ENCODE results near the gene ABL1.
A peak's percentile ranks its signal among the peaks of the same experiment; 100 is the strongest.
"Not testable (repeated sequence)": the region's sequence is repeated elsewhere in the genome, so short reads cannot be mapped to it uniquely, and the experiment has no call there.

The ABL1 gene

DNA sequence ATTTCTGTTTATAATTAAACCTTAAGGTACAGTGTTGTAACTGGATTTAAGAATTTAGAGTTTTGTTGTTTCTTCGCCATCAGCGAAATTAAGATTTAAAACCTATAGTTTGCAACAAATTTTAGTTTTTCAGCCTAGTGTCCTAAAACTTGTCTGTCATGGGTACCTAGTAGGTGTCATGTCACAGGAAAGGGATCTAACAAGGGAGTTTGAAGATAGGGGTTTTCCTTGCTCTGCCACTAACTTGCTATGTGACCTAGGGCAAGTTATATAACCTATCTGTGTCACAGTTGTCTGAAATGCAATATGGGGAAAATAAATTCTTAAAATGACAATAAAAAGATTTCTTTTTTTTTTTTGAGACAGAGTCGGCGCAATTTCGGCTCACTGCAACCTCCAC is 9.2 kb upstream of the ABL1 start:
- DNase-seq: no peak

DNA sequence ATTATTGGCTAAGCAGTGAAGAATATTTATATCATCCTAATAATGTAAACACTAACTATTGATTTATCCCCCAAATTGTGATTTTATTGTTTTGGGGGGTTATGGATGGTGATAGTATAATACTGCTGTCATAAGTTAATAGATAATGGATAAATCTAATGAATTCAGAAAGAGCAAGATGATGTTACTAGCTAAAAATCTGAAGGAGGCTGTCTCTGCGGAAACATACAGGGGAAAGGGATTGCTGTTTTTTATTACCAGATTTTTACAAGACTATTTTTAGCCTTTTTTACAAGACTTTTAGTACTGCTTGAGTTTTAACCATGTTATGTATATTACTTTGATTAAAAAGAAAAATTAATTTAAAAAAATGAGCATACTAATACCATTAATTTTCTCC is 5.3 kb upstream of the ABL1 start:
- DNase-seq: peak; percentile 42

DNA sequence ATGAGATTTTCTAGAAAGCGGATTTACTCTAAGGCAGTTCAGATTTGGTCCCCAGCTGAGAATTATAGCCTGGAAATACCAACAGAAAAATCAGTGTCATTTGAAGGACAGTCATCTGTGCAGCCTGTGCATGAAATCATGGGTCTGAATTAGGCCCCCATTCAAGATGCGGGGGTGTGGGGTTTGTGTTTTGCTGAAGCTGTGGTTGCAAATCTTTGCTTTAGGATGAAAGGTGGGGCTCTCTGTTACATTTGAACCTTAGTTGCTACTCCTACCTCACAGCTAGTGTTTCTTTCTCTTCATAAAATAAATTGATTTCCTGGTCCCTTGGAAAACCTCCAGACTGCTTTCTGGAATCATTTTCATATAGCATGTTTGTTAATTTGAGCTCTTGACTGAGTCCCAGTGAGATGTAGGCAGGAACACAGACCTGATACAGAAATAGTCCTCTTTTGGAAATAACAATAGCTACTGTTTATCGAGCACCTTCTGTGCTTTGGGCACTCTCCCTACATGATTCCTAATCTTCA is 4.8 kb upstream of the ABL1 start:
- no peak for DNase-seq

DNA sequence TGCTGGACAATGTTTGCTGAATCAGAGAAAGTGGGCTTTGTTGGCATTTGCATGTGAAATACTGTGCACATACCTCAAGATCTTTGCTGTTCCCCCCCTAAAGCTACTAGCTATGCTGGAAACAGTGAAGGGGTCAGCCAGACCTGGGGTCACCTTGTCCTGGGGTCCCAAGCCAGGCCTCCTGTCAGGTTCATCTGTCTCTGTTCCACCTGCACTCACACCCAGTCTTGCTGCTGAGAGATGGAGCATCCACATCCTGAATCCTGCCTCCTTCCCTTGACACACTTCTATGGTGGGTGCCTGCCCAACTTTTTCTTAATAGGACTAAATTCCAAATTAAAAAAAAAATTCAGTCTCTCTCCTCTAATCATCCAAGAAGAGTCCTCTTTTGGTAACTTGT is 4.0 kb upstream of the ABL1 start:
- DNase-seq: no peak

DNA sequence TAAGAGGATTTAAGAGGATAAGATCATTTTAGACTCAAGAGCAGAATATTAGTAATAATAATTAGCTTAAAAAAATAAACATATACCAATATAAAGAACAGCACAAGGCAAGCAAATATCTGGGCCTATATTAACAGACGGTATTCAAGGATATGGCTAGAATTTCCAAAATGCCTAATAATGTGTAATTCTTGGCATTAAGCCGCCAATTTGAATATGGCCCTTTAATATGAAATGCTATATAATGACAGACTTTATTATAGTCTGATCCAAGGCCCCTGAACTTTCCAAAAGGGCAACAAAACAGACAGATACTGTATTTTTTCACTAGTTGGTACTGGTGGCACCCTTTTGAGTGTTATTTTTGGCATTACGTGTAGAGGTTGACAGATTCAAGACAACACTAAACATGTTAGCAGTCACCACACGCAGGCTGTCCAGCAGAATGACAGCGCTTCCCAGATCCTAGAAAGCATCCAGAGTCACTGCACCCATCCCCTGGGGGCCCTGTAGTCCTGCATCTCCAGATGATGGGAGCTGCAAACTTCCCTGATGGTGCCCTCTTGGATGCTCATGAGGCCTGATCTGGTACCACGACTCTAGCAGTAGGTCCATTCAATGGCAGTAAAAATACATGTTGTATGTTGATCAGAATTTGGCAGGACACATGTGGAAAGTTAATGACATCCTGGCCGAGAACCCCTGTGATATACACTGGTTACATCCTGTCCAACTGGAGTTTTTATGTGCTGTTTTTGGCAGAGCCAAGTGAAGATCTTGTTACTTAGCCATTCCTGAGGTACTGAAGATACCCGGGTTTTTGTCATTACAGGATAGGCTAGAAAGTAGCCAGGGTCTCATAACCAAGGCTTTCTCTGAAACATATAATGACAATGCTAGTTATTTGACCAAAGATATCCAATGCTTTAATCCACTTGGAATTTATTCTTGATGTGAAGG is 1.7 kb upstream of the ABL1 start:
- no peak for DNase-seq

DNA sequence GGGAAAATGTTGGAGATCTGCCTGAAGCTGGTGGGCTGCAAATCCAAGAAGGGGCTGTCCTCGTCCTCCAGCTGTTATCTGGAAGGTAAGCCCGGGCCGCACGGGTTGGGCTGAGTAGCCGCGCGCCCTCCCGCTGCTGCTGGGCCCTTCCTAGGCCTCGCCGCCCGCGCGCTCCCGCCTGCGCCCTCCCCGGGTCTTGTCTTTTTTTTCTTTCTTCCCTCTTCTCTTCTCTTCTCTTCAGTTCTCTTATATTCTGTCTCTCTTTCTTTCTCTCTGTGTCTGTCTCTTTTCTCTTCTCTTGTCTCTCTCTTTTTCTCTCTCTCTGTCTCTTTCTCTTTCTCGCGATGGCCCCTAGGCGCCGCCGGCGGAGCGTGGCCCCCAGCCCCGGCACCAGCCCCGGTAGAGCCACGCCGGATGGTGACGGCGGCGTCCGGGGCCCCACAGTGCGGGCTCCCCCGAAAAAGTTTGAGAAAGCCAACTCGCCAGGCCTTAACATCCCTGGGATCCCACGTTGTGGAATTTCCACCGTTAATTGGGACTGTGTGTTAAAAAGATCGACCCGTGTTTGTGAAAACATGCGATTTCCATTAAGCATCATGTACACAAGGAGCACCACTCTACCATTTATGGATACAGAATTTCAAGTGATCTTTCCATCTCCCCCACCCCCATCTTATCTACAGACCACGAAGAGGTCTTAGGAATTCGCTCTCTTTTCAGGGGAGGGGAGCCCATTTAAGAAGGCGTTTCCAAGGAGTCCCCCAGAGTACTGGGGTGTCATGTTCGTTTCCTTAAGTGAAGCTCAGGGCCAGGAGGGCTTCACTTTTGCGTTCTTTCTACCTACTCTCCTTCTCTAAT is 616 bp downstream of the ABL1 start:
- no peak for DNase-seq

DNA sequence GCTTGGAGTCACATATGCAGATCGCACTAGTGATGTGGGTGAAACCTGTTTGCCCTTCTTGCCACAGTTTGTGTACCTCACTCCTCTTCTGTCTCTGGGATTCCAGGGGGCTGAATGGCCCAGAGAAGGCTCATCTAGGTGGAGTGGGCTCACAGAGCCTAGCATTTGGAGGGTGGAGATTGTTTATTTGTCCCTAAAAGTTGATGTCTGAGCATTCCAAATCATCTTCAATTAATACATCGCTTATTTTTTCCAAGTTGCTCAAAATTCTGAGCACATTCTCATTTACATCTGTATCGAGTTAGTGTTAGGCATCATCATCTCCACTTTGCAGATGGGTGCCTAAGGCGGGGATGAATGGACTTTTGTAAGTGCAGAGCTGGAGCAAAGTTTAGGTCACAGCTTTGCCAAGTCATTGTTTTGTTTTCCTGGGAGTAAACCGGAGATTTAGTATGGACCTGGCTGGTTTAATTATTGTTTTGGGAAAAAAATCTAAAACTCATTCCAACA is 2.0 kb downstream of the ABL1 start:
- peak; percentile 17 for DNase-seq

DNA sequence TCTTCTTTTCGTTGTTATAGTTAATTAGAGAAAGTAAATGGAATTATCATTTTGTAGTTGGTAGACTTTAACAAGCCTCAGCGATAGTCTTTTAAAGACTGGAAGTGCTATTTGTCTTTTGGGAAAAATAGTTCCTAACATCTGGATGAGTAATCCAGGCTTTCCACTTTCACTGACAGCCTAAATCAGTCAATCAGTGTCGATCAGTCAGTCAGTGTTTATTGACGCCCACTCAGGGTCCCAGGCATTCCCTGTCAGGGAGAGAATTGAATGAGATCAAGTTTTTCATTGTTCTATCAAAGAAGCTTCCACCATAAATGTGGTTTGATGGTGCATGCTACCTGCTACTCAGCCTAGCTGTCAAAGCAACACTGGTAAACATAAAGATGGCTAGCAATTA is 2.6 kb downstream of the ABL1 start:
- no peak for DNase-seq

DNA sequence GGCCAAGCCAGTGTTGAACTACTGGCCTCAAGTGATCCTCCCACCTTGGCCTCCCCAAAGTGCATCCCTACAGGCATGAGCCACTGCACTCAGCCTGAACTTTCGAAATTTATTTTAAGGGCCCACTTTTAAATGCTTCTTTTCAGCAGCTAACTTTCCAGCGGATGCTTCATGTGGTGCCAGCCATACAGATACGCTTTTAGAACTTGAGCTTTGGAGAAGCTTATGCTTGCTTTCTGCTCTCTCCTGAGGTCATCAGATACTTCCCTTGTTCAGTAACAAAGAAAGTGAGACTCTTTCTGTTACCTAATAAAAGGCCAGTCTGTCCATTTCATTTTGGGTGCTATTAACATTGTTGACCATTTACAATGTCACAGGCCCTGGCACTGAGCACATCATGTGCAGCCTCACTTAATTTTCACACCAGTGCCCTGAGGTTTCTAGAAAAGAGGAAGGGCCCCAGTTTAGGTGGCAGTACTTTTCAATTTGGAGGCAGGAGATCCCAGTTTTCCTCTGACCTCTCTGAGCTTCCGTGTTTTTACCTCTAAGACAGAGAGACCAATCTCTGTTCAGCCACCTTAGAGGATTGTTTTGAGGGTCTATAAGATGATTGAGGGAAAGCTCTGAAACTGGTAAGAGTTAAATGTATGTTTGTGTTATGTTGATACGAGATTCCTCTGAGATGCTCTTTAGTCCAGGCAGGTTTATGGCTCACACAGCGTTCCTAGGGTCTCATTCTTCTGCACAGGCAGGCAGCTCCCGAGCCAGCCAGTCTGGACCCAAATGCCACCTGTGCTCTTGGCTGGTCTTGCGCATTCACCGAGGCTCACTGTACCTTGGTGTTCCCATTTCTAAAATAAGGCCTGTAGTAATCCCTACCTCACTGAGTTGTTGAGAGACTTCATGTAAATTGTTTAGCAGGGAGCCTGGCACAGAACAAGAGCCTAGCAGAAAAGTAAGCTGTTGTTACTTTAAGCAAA is 4.4 kb downstream of the ABL1 start:
- DNase-seq: no peak

DNA sequence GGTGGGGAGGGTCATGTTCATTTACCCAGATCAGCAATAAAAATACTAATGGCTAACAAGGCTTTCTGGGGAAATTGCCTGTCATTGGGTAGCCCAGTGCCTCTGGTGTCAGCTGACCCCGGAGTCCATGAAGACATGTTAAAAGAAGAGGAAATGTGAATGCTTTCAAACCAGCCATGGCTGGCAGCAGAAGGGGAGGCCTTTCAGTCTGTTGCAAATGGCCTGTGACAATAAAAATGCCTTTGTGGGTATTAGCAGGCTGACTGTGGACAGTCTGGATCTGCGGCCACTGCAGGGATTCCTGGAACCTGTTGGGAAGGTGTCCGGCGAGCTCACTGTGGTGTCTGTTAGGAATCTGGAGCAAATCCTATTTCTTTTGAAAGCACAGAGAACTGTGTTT is 7.5 kb downstream of the ABL1 start:
- DNase-seq: no peak

DNA sequence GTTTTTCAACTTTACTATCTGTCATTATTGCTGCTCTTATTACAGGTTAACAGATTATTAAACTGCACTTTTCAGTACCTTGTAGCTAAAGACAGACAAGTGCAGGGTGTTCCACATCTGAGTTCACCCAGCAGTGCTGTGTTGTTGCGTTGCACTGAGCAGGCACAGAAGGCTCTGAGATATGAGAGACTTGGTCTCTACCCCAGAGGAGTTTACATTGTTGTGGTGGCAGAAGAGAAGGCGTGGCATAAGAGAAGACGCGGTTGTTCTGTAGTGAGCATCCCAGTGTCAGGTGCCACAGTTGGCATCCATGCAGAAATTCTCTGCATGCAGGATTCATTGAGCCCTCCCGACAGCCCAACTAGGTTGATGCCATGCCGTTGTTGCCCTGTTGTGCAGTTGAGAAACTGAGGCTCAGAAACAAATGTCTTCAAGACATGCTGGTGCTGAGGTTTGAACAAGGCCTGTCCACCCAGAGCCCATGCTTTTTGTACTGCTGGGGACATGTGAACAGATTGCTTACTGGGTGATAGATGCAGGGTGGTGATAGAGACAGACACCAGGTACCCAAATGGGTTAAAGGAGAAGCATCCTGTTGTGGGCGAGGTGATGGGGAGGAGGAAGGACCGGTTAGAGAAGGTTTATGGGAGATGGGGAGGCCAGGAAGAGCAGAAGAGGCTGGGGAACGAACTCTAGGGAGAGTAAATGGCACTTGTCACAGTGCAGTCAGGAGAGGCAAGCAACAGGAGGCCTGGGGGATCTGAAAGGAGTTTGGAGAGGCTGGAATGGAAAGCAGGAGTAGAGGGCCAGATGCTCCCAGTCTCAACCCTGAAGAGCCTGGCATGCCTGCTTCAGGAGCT is 8.2 kb downstream of the ABL1 start:
- DNase-seq: no peak

DNA sequence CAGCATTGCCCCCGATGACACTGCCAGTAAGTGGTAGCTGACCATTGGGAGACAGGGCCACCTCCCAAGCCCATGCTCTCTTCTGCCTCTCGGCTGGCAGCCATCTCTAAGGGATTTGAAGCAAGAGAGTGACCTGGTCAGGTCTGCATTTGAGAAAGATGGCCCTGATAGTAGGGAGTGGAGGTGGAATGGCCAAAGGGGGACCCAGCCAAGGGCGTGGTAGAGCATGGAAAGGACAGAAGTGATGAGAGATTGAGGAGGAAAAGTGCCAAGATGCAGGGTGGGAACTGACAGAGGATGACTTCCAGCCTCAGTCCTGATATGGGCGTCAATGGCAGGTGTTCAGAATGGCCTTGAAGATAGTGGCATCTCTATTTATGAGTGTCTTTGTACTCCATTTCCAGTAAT is 9.0 kb downstream of the ABL1 start:
- no peak for DNase-seq

DNA sequence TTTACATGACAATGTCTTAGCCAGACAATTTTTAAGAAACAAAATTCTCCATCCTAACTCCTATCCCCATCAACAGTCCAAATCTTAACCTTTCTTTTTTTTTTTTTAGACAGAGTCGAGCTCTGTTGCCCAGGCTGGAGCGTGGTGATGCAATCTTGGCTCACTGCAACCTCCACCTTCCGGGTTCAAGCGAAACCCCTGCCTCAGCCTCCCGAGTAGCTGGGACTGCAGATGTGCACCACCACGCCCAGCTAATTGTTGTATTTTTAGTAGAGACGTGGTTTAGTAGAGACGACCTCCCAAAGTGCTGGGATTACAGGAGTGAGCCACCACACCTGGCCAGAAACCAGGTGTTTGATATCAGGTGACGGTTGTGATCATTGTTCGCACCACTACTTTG is 10.2 kb downstream of the ABL1 start:
- DNase-seq: no peak

DNA sequence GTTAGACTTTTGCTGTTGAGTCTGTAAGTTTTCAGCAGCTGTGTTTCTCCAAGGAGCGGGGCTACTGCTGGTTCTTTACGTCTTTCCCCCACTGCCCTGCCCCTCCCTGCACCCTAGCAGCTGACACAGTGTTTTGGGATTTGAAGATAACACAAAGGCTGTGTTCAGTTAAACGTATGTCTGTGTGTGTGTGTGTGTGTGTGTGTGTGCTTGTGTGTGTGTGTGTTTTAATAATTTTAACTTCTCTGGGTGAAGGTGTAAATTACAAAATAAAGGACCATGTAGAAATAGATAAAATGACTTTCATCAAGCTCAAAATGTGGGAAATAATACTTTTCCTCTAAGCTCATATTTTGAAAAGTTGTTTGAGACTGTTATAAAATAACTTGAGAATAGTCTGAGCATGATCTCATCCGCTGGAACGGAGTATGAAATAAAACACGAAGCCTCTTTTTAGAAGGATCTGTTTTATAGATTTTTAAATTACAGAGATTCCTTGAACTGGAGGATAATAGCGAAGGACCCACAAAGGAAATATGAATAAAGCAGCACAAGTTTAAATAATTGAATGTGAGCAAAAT is 10.9 kb downstream of the ABL1 start:
- DNase-seq: peak; percentile 61

DNA sequence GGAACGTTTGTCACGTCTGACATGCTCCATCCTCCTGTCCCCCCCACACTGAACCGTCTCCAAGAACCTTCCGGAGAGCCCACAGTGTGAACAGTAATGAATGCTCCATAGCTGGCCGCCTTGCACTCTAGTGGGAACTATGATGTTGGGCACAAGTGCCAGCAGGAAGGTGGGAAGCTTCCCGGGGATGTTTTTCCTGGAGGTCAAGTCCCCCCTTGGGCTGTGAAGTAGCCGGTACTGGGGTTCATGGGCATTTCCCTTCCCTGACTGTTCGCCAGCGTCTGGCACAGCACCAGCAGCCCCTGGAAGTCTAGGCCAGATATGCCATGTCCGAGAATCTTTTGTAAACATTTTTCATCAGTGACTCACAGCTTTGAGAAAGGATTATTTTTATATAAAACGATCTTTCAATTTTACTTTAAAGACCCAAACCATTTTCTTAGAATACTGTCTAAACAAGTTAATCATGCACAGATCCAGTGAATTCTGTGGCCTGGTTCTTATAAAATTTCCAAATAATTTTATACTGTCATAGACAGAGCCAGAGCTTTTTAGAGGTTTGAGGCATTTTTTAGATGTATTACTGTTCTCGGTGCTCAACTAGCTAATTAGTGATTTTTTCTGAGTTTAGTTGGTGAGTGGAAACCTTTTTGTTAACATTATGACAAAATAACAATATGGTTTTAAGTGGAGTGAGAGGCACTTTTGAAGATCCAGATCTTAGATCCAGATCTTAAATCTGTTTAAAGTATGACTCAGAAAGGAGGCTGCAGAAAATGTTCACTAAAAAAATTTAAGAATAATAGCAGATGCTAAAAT is 11.6 kb downstream of the ABL1 start:
- DNase-seq: peak; percentile 90

DNA sequence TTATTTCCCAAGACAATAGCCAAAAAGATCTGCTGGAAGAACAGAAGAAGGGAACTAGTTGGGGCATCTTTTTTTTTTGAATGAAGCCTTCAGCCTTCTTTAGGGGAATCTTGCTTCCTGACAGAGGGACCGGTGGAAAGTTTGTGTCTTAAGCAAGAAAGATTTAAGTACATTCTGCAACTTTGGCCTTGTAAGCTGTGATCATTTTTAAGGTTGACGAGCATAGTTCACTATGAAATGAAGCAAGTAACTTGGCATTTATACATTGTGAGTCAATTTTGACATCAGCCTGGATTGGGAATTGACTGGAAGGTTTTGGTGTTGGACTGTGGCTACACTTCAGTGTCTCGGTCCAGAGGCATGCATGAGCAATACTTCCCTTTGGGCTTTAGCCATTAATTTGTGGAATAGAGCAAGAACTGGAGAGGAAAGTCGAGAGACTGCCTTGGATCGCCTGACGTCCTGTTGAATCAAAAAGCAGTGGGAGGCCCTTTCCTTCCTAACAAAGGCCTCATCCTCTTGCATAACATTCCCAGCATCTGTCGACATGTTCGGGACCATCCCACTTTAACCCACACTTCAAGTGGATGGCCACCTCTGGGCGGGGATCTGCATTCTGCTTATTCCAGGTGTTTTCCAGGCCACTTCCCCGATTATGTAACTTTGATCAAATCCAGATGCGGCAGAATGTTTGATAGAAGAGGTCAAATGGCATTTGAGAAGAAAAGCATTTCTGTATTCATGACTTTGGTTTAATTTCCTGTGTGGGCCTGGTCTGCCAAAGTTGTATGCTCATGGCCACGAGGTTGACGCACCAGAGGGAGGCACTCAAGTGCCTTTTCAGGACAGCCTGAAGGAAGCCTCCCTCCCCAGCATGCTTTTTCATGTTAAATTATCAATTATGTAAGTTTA is 12.5 kb downstream of the ABL1 start:
- peak; percentile 89 for DNase-seq

DNA sequence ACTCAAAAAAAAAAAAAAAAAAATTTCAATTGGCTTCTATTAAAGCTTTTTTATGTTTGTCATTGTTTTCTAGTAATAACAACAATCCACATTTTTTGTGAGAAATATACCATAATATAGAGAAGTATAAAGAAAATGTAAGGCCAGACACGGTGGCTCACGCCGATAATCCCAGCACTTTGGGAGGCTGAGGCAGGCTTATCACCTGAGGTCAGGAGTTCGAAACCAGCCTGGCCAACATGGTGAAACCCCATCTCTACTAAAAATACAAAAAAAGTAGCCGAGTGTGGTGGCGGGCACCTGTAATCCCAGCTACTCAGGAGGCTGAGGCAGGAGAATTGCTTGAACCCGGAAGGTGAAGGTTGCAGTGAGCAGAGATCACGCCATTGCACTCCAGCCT is 13.5 kb downstream of the ABL1 start:
- not testable (repeated sequence) for DNase-seq

DNA sequence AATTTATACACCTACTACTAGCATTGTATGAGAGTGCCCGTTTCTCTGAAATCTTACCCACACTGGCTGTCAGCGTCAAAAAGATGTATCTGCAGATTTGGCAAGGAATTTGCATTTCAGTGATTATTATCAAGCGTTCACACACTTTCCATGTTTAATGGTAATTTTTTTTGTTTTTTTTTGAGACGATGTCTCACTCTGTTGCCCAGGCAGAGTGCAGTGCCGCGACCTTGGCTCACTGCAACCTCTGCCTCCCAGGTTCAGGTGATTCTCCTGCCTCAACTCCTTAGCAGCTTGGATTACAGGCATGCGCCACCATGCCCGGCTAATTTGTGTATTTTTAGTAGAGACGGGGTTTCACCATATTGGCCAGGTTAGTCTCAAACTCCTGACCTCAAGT is 14.3 kb downstream of the ABL1 start:
- no peak for DNase-seq

DNA sequence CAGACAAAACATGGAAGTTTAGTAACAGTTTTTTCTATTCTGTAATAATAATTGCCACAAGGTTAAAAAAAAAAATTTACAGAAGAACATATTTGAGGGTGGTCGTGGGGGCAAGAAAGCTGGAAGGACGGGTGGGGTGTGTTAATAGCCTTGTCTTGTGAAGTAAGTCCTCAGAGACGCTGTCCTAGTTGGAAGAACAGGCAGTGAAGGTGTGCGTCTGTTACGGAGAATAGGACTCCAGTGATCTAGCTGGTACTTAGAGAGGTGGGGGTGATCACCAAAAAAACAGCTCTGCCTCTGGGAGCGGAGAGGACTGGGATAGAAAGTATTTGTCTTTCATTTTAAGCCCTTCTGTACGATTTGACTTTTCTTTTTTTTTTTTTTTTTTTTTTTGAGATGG is 17.7 kb downstream of the ABL1 start:
- no peak for DNase-seq

Data from kidney glomerular epithelial cell (primary cell).